ENCODE measurements around the gene ARHGAP21.
A peak's percentile ranks its signal among the peaks of the same experiment; 100 is the strongest.

Gene ARHGAP21

GRCh38 chr10:24652381-24652957 lies 71.2 kb downstream of the ARHGAP21 start:
- TF ChIP-seq, protein P1, sequence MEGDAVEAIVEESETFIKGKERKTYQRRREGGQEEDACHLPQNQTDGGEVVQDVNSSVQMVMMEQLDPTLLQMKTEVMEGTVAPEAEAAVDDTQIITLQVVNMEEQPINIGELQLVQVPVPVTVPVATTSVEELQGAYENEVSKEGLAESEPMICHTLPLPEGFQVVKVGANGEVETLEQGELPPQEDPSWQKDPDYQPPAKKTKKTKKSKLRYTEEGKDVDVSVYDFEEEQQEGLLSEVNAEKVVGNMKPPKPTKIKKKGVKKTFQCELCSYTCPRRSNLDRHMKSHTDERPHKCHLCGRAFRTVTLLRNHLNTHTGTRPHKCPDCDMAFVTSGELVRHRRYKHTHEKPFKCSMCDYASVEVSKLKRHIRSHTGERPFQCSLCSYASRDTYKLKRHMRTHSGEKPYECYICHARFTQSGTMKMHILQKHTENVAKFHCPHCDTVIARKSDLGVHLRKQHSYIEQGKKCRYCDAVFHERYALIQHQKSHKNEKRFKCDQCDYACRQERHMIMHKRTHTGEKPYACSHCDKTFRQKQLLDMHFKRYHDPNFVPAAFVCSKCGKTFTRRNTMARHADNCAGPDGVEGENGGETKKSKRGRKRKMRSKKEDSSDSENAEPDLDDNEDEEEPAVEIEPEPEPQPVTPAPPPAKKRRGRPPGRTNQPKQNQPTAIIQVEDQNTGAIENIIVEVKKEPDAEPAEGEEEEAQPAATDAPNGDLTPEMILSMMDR (IDR thresholded peaks at IDR 0.05; ENCODE audit: control insufficient read depth, insufficient read depth, low read depth, low read length, missing control alignments) = no peak
- H3K4me3 ChIP-seq (ENCODE audit: control insufficient read depth, low read depth, low read length) = no peak overlapping the region
- DNase-seq (ENCODE audit: low read depth) = no peak

DNA sequence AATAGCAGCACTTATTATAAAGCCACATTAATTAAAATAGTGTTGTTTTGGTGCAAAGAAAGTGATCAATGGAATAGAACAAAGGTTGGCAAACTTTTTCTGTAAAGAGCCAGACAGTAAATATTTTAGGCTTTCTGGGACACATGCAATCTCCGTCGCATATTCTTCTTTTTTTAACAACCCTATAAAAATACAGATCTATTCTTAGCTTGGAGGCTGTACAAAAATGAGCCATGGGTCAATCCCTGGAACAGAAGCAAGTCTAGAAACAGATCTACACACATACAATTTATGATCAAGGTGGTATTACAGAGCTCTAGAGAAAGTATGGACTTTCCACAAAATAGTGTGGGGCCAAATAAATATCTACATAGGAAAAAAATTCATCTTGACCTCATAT lies 71.8 kb downstream of the ARHGAP21 start:
- DNase-seq (ENCODE audit: low read depth) = peak; percentile 4
- TF ChIP-seq, protein P1 (IDR thresholded peaks at IDR 0.05; ENCODE audit: control insufficient read depth, insufficient read depth, low read depth, low read length, missing control alignments) = no peak
- H3K4me3 ChIP-seq (ENCODE audit: control insufficient read depth, low read depth, low read length) = no peak overlapping the region

DNA sequence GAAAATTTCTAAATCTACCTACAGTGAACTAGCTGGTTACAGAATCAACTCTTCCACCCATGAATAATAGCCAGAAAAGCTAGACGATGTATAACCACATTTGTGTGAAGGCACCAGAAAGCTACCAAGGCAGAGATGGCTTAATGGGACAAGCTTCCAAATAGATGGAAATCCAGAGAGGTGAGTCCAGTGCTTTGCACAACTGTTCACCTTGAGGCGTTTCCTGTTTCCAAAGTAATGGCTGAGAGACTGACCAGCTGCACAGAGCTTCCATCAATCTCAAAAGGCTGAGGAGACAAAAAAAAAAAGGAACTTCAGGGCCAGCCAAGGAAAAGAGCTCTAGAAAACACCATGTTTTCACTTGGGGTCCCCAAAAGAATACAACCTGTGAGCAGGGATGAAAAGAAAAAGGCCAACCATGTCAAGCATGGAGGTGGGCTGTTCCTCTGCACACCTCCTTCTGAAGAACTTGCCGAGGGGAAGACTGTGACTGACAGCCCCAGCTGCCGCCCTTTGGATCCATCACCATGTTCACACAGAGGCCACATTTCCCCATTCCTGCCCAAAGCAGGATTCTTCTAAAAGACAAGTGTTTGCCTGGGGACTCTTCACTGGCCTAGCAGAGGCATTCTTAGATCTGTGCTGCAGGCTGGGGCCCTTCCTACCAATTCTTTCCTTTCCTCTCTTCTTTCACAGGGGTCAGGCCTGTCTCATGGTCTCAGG lies 72.9 kb downstream of the ARHGAP21 start:
- no peak for DNase-seq (ENCODE audit: low read depth)
- TF ChIP-seq, protein P1 (IDR thresholded peaks at IDR 0.05; ENCODE audit: control insufficient read depth, insufficient read depth, low read depth, low read length, missing control alignments) = no peak
- no peak overlapping the region for H3K4me3 ChIP-seq (ENCODE audit: control insufficient read depth, low read depth, low read length)

GRCh38 chr10:24645784-24646183 lies 77.9 kb downstream of the ARHGAP21 start:
- H3K4me3 ChIP-seq (ENCODE audit: control insufficient read depth, low read depth, low read length) = no peak overlapping the region
- TF ChIP-seq, protein P1 (IDR thresholded peaks at IDR 0.05; ENCODE audit: control insufficient read depth, insufficient read depth, low read depth, low read length, missing control alignments) = no peak
- no peak for DNase-seq (ENCODE audit: low read depth)

DNA sequence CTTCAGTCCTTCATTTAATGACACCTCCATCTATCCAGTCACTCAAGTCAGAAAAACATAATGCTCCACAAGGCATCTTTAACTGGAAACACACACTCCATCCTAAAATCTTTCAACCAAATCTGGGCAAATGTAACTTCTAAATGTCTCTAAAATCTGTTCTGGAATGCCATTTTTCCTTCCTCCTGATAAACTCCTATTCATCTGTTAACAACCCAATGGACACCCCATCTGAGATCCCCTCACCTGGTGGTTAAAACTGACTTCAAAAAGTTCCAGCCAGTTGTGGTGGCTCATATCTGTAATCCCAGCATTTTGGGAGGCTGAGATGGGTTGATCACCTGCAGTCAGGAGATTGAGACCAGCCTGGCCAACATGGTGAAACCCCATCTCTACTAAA lies 78.7 kb downstream of the ARHGAP21 start:
- TF ChIP-seq, protein P1 (IDR thresholded peaks at IDR 0.05; ENCODE audit: control insufficient read depth, insufficient read depth, low read depth, low read length, missing control alignments) = no peak
- DNase-seq (ENCODE audit: low read depth) = no peak
- no peak overlapping the region for H3K4me3 ChIP-seq (ENCODE audit: control insufficient read depth, low read depth, low read length)

- no peak for DNase-seq (ENCODE audit: low read depth)
- no peak overlapping the region for H3K4me3 ChIP-seq (ENCODE audit: control insufficient read depth, low read depth, low read length)
- TF ChIP-seq, protein P1 (IDR thresholded peaks at IDR 0.05; ENCODE audit: control insufficient read depth, insufficient read depth, low read depth, low read length, missing control alignments) = no peak
These were observed 79.9 kb downstream of the ARHGAP21 start for GRCh38 chr10:24643679-24644209.

Measured in AG09309 (cell line).